Ovary (tissue), 1 donor: ENCODE results near the gene GPC3.

ENCODE experiments used
- EP300 ChIP-seq: sonication (generic); formaldehyde crosslinking; IDR thresholded peaks from one replicate; pipeline ENCODE4 v1.6.1; 2017; ENCODE audit warnings: antibody characterized with exemption
- POLR2A ChIP-seq: fragments of 450-650 bp; IDR thresholded peaks from one replicate; pipeline ENCODE4 v1.6.1; 2017; ENCODE audit warnings: antibody characterized with exemption, mild to moderate bottlenecking, moderate library complexity

DNA sequence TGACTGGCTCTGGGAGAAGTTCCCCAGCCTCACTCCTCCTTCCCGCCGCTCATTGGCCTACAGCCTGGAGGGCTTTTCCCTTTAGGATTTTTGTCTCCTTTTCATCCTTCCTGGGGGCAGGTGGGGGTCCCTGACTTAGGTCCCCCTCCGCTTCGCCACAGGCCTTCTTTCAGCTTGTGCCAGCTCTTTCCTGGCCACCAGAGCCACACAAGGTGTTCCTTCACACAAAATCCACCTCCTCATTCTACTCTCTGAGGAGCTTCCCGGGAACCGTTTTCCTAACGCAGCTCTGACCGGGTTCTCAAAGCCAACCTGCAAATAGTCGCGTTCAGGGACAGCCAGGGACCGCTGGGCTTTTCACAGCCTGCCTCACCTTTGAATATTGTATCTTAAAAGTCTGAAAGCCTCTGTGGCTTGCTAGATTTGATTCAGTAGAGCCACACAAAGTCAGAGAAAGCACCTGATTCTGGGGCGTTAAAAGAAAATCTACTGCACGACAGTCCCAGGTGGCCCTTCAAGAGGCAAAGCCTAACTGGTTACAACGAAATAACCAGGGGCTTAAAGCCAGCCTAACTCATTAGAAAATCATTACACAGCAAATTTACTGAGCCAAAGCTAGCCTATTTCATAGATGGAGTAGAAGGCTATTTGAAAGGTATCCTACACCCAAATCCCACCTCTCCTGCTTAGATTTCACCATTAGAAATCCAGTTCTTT, 731 bp upstream of the GPC3 start:
- TF ChIP-seq POLR2A (no peak), EP300 (no peak)
